GM19193 (cell line): Measurements from ENCODE around the gene EFR3B.

Source experiments
- POLR2A ChIP-seq: IDR thresholded peaks from 4 replicates; pipeline ENCODE4 v1.6.1; 2011; ENCODE audit not compliant: insufficient read depth, insufficient read length; ENCODE audit errors: extremely low read depth

EFR3B gene

GRCh38 chr2:25198576-25198975 is 156.7 kb downstream of the EFR3B start:
- TF ChIP-seq POLR2A: no peak

GRCh38 chr2:25201265-25201664 is 159.4 kb downstream of the EFR3B start:
- TF ChIP-seq POLR2A: no peak

- TF ChIP-seq POLR2A: no peak
These were observed 159.9 kb downstream of the EFR3B start for GRCh38 chr2:25201794-25202193.

- TF ChIP-seq POLR2A: no peak
These were observed 160.4 kb downstream of the EFR3B start for GRCh38 chr2:25202275-25202674.

- peak; percentile 50 for TF ChIP-seq POLR2A
These were observed 162.4 kb downstream of the EFR3B start for GRCh38 chr2:25204190-25204838.

GRCh38 chr2:25207078-25207545 is 165.2 kb downstream of the EFR3B start:
- TF ChIP-seq POLR2A: no peak
